Measurements from ENCODE around the gene QSER1. TPM values are rescaled to one million over a fixed set of nuclear protein-coding genes. Genes with fewer than 3 reads are reported as not detected.
"Not testable (repeated sequence)": the region's sequence is repeated elsewhere in the genome, so short reads cannot be mapped to it uniquely, and the experiment has no call there.

The QSER1 gene
- total and polyA plus RNA-seq, 4 donors, result 3.5 to 59.9 (median 10.6) TPM

DNA sequence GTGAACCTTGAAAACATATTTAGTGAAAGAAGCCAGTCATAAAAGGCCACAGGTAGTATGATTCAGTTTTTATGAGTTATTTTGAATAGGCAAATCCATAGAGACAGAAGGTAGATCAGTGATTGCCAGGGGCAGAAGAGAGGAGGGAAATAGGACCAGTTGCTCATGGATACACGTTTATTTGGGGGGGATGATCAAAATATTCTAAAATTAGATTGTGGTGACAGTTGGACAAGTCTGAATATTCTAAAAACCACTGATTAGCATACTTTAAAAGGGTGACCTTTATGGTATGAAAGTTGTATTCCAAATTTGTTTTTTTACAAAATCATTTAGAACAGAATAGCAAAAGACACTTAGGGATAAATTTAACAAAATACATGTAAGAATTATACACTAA is 28.6 kb downstream of the QSER1 start:
- no peaks in the 10 kb centered on the region for H3K27me3 ChIP-seq (ENCODE audit: control insufficient read depth in 3 of 3, insufficient read depth in 3 of 3, low read length in 2 of 3)
- H3K9me3 ChIP-seq (ENCODE audit: control insufficient read depth in 4 of 4, insufficient read depth in 3 of 4, low read length in 3 of 4), result peaks cover 0 to 2% (median 0%) of the 10 kb centered on the region in 4 donors
- TF ChIP-seq, protein P1, sequence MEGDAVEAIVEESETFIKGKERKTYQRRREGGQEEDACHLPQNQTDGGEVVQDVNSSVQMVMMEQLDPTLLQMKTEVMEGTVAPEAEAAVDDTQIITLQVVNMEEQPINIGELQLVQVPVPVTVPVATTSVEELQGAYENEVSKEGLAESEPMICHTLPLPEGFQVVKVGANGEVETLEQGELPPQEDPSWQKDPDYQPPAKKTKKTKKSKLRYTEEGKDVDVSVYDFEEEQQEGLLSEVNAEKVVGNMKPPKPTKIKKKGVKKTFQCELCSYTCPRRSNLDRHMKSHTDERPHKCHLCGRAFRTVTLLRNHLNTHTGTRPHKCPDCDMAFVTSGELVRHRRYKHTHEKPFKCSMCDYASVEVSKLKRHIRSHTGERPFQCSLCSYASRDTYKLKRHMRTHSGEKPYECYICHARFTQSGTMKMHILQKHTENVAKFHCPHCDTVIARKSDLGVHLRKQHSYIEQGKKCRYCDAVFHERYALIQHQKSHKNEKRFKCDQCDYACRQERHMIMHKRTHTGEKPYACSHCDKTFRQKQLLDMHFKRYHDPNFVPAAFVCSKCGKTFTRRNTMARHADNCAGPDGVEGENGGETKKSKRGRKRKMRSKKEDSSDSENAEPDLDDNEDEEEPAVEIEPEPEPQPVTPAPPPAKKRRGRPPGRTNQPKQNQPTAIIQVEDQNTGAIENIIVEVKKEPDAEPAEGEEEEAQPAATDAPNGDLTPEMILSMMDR (IDR thresholded peaks at IDR 0.05; ENCODE audit: control extremely low read depth, extremely low read depth), result no peak
- ATAC-seq (ENCODE audit: insufficient read depth, low FRiP score) (no peak), DNase-seq (no peak)
- H3K4me1 ChIP-seq (ENCODE audit: control insufficient read depth in 5 of 5, insufficient read depth in 5 of 5, low read length in 5 of 5), result peaks cover 0 to 12% (median 0%) of the 10 kb centered on the region in 5 donors
- whole genome bisulfite sequencing, 2 donors, result 61 to 79% methylated on average over 1 of the region's 1 CpG
- H3K9ac ChIP-seq (ENCODE audit: insufficient read depth in 1 of 2, low read length in 2 of 2), result no peak overlapping the region
- H3K27ac ChIP-seq (ENCODE audit: low read depth in 1 of 2, low read length in 1 of 2), result no peak overlapping the region
- H3K4me3 ChIP-seq, result no peak overlapping the region
- H3K36me3 ChIP-seq (ENCODE audit: control insufficient read depth in 4 of 4, insufficient read depth in 4 of 4, low read length in 4 of 4), result peaks cover 0 to 4% (median 1%) of the 10 kb centered on the region in 4 donors

DNA sequence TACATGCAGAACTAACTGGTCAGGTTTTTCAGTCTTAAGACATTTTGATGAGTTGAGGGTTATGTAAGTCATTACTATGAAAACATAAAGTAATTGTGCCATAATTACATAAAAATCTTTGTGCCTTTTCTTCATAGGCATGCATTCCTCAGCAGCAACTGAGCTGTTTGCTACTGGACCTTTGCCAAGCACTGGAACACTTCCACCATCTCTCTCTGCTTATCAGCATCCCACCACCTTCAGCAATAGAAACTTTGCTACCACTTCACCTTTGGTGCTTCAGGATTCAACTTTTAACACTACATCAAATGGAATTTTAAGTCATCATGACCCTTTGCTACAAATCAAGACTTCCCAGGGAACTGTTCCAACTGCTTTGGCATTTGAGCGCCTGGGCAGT is 39.0 kb downstream of the QSER1 start:
- Histone ChIP-seq H3K4me3 (no peak overlapping the region), H3K9ac (ENCODE audit: insufficient read depth in 1 of 2, low read length in 2 of 2) (no peak overlapping the region), H3K27me3 (ENCODE audit: control insufficient read depth in 3 of 3, insufficient read depth in 3 of 3, low read length in 2 of 3) (no peaks in the 10 kb centered on the region), H3K4me1 (ENCODE audit: control insufficient read depth in 5 of 5, insufficient read depth in 5 of 5, low read length in 5 of 5) (peaks cover 0 to 6% (median 0%) of the 10 kb centered on the region in 5 donors), H3K27ac (ENCODE audit: low read depth in 1 of 2, low read length in 1 of 2) (no peak overlapping the region), H3K9me3 (ENCODE audit: control insufficient read depth in 4 of 4, insufficient read depth in 3 of 4, low read length in 3 of 4) (no peaks in the 10 kb centered on the region), H3K36me3 (ENCODE audit: control insufficient read depth in 4 of 4, insufficient read depth in 4 of 4, low read length in 4 of 4) (peaks cover 19 to 53% (median 35%) of the 10 kb centered on the region in 4 donors)
- 82 to 88% methylated on average over 1 of the region's 1 CpG for WGBS, 2 donors
- DNase-seq (peak; percentile 33 to 72 (median 41)), ATAC-seq (ENCODE audit: insufficient read depth, low FRiP score) (no peak)
- TF ChIP-seq, protein P1 (IDR thresholded peaks at IDR 0.05; ENCODE audit: control extremely low read depth, extremely low read depth), result no peak

DNA sequence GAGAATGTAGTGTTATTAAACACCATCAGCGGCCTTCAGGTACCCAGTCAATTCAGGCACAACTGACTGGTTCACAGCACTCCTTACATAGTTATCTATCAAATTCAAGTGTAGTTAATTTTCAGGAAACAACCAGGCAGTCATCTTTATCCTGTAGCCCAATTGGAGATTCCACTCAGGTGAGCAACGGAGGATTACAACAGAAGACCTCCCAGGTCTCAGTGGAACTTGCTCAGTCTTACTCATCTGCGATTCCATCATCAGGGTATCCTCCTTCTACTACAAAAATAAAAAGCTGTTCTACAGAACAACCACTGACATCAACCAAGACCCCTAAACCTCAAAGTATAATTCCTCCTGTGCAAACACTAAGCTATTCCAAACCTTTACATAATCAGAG is 39.6 kb downstream of the QSER1 start:
- H3K36me3 ChIP-seq (ENCODE audit: control insufficient read depth in 4 of 4, insufficient read depth in 4 of 4, low read length in 4 of 4), result peaks cover 19 to 57% (median 36%) of the 10 kb centered on the region in 4 donors
- H3K9me3 ChIP-seq (ENCODE audit: control insufficient read depth in 4 of 4, insufficient read depth in 3 of 4, low read length in 3 of 4), result no peaks in the 10 kb centered on the region
- no peaks in the 10 kb centered on the region for H3K27me3 ChIP-seq (ENCODE audit: control insufficient read depth in 3 of 3, insufficient read depth in 3 of 3, low read length in 2 of 3)
- H3K27ac ChIP-seq (ENCODE audit: low read depth in 1 of 2, low read length in 1 of 2), result no peak overlapping the region
- WGBS, 2 donors, result 95 to 97% methylated on average over 3 of the region's 3 CpGs
- ATAC-seq (ENCODE audit: insufficient read depth, low FRiP score) (no peak), DNase-seq (no peak)
- H3K9ac ChIP-seq (ENCODE audit: insufficient read depth in 1 of 2, low read length in 2 of 2), result no peak overlapping the region
- H3K4me1 ChIP-seq (ENCODE audit: control insufficient read depth in 5 of 5, insufficient read depth in 5 of 5, low read length in 5 of 5), result peaks cover 0 to 6% (median 0%) of the 10 kb centered on the region in 5 donors
- TF ChIP-seq, protein P1 (IDR thresholded peaks at IDR 0.05; ENCODE audit: control extremely low read depth, extremely low read depth), result no peak
- H3K4me3 ChIP-seq, result no peak overlapping the region

DNA sequence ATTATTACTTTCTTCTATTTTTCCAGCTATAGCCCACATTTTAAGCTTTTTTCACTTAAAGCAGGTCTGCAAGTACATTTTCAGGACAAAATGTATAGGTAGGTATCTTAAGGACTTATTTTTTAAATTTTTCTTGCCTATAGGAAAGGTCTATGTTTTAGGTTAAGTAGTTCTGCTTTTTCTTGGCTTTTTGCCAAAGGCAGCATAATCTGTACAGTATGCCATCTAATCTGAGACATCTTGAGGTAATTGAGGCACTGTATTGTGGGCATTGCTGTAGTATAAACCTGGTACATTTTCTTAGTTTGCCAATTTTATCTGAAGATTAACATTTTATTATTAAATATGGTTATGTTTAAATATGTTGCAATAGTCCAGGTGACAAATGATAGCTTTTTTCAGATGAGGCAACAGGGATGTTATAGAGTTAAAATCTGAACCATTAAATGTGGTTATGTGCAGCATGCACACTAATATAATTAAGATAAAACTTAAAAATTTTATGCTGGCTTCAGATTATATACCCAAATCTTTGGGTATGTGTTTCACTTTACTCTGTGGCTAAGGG is 42.9 kb downstream of the QSER1 start:
- Histone ChIP-seq H3K27me3 (ENCODE audit: control insufficient read depth in 3 of 3, insufficient read depth in 3 of 3, low read length in 2 of 3) (no peaks in the 10 kb centered on the region), H3K36me3 (ENCODE audit: control insufficient read depth in 4 of 4, insufficient read depth in 4 of 4, low read length in 4 of 4) (peaks cover 19 to 49% (median 33%) of the 10 kb centered on the region in 4 donors), H3K4me3 (no peak overlapping the region), H3K27ac (ENCODE audit: low read depth in 1 of 2, low read length in 1 of 2) (no peak overlapping the region), H3K9ac (ENCODE audit: insufficient read depth in 1 of 2, low read length in 2 of 2) (no peak overlapping the region), H3K9me3 (ENCODE audit: control insufficient read depth in 4 of 4, insufficient read depth in 3 of 4, low read length in 3 of 4) (no peaks in the 10 kb centered on the region), H3K4me1 (ENCODE audit: control insufficient read depth in 5 of 5, insufficient read depth in 5 of 5, low read length in 5 of 5) (peaks cover 0 to 9% (median 0%) of the 10 kb centered on the region in 5 donors)
- no peak for DNase-seq
- no peak for ATAC-seq (ENCODE audit: insufficient read depth, low FRiP score)
- TF ChIP-seq, protein P1 (IDR thresholded peaks at IDR 0.05; ENCODE audit: control extremely low read depth, extremely low read depth), result no peak

DNA sequence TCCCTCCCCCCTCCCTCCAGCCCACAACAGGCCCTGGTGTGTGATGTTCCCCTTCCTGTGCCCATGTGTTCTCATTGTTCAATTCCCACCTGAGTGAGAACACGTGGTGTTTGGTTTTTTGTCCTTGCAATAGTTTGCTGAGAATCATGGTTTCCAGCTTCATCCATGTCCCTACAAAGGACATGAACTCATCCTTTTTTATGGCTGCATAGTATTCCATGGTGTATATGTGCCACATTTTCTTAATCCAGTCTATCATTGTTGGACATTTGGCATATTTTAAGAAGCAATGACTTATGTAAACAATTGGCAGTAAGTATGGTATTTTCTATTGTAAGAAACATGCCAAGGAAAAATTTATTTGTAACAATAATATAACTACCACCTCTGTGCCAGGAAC is 43.6 kb downstream of the QSER1 start:
- not testable (repeated sequence) for DNase-seq; H3K27ac ChIP-seq (ENCODE audit: low read depth in 1 of 2, low read length in 1 of 2); H3K4me3 ChIP-seq; H3K9ac ChIP-seq (ENCODE audit: insufficient read depth in 1 of 2, low read length in 2 of 2); H3K9me3 ChIP-seq (ENCODE audit: control insufficient read depth in 4 of 4, insufficient read depth in 3 of 4, low read length in 3 of 4); H3K27me3 ChIP-seq (ENCODE audit: control insufficient read depth in 3 of 3, insufficient read depth in 3 of 3, low read length in 2 of 3); ATAC-seq (ENCODE audit: insufficient read depth, low FRiP score); H3K4me1 ChIP-seq (ENCODE audit: control insufficient read depth in 5 of 5, insufficient read depth in 5 of 5, low read length in 5 of 5)
- peaks cover 19 to 49% (median 33%) of the 10 kb centered on the region in 4 donors for H3K36me3 ChIP-seq (ENCODE audit: control insufficient read depth in 4 of 4, insufficient read depth in 4 of 4, low read length in 4 of 4)
- WGBS, 2 donors, result 96 to 98% methylated on average over 1 of the region's 1 CpG

All from lung (tissue), 12 donors.